HEK293 (cell line): ENCODE data around the gene TYRP1.

Experiments
- CTCF ChIA-PET: fragments of 350-600 bp; formaldehyde crosslinking; extraction: SDS; loops from one replicate; lab custom pipeline; 2021; ENCODE audit warnings: antibody characterized with exemption; lab: Yijun Ruan, JAX
- POLR2A ChIA-PET: fragments of 300-600 bp; formaldehyde crosslinking; extraction: SDS; loops from one replicate; lab custom pipeline; 2020; ENCODE audit warnings: antibody characterized with exemption, inconsistent platforms; lab: Yijun Ruan, JAX
- H3K27ac ChIP-seq: fragments of 200-500 bp; sonication (Bioruptor generic); 2 replicates; pipeline ENCODE4 v1.5.1; 2014; ENCODE audit warnings: low read depth, low read length, control low read depth, inconsistent platforms; ENCODE audit errors: extremely low read depth
- H3K36me3 ChIP-seq, 2 experiments: fragments of 200-500 bp in 1 of 2; sonication (Bioruptor generic) in 1 of 2; 1 replicate in 1 of 2; 2 replicates in 1 of 2; pipeline ENCODE4 v1.5.1; 2014 to 2017; ENCODE audit warnings: inconsistent platforms in 2 of 2, low read length in 2 of 2; ENCODE audit not compliant: control insufficient read depth in 2 of 2, insufficient read depth in 1 of 2
- H3K4me1 ChIP-seq: fragments of 200-500 bp; sonication (Bioruptor generic); 2 replicates; pipeline ENCODE4 v1.5.1; 2014; ENCODE audit warnings: mild to moderate bottlenecking, low read length, inconsistent platforms; ENCODE audit not compliant: control insufficient read depth, insufficient read depth
- H3K4me3 ChIP-seq: 2 replicates; pipeline ENCODE4 v1.5.1; 2011; ENCODE audit warnings: low read depth, mild to moderate bottlenecking, control low read depth, low read length, moderate library complexity
- H3K9me3 ChIP-seq: fragments of 200-500 bp; sonication (Bioruptor generic); 2 replicates; pipeline ENCODE4 v1.5.1; 2014; ENCODE audit warnings: low read depth, low read length, inconsistent platforms; ENCODE audit not compliant: control insufficient read depth, insufficient read depth
- KLF7 ChIP-seq: fragments of 450-650 bp; formaldehyde crosslinking; IDR thresholded peaks from 2 replicates; pipeline ENCODE4 v1.5.1; 2016; ENCODE audit warnings: missing biosample characterization, missing genetic modification characterization, borderline replicate concordance
- MZF1 ChIP-seq: fragments of 450-650 bp; formaldehyde crosslinking; IDR thresholded peaks from 2 replicates; pipeline ENCODE4 v1.5.1; 2017; ENCODE audit warnings: missing biosample characterization, missing genetic modification characterization, borderline replicate concordance
- REPIN1 ChIP-seq: fragments of 450-650 bp; formaldehyde crosslinking; IDR thresholded peaks from 2 replicates; pipeline ENCODE4 v1.5.1; 2017; ENCODE audit warnings: missing biosample characterization, missing genetic modification characterization, low read depth
- TRIM28 ChIP-seq: IDR thresholded peaks from 2 replicates; pipeline ENCODE4 v1.6.1; 2011; ENCODE audit warnings: low read length, control low read depth, borderline replicate concordance
- YY1 ChIP-seq: fragments of 450-650 bp; formaldehyde crosslinking; IDR thresholded peaks from 2 replicates; pipeline ENCODE4 v1.5.1; 2018; ENCODE audit warnings: missing biosample characterization, missing genetic modification characterization
- YY2 ChIP-seq: fragments of 450-650 bp; formaldehyde crosslinking; IDR thresholded peaks from 2 replicates; pipeline ENCODE4 v1.5.1; 2016; ENCODE audit warnings: missing biosample characterization, missing genetic modification characterization
- ZNF133 ChIP-seq: fragments of 450-650 bp; formaldehyde crosslinking; IDR thresholded peaks from 2 replicates; pipeline ENCODE4 v1.5.1; 2016; ENCODE audit warnings: missing biosample characterization, missing genetic modification characterization
- ZNF214 ChIP-seq: fragments of 450-650 bp; formaldehyde crosslinking; IDR thresholded peaks from 2 replicates; pipeline ENCODE4 v1.5.1; 2017; ENCODE audit warnings: missing biosample characterization, mild to moderate bottlenecking, missing genetic modification characterization, borderline replicate concordance
- ZNF423 ChIP-seq: fragments of 450-650 bp; formaldehyde crosslinking; IDR thresholded peaks from 2 replicates; pipeline ENCODE4 v1.5.1; 2016; ENCODE audit warnings: missing biosample characterization, missing genetic modification characterization
- ZNF473 ChIP-seq: fragments of 450-650 bp; formaldehyde crosslinking; IDR thresholded peaks from 2 replicates; pipeline ENCODE4 v1.5.1; 2017; ENCODE audit warnings: missing biosample characterization, missing genetic modification characterization
- ZNF510 ChIP-seq: fragments of 450-650 bp; formaldehyde crosslinking; IDR thresholded peaks from 2 replicates; pipeline ENCODE4 v1.5.1; 2018; ENCODE audit warnings: mild to moderate bottlenecking, missing genetic modification characterization, missing biosample characterization; ENCODE audit not compliant: insufficient replicate concordance
- ZNF585B ChIP-seq: fragments of 450-650 bp; formaldehyde crosslinking; IDR thresholded peaks from 2 replicates; pipeline ENCODE4 v1.5.1; 2016; ENCODE audit warnings: missing biosample characterization, missing genetic modification characterization
- ZNF777 ChIP-seq: fragments of 450-650 bp; formaldehyde crosslinking; IDR thresholded peaks from 2 replicates; pipeline ENCODE4 v1.5.1; 2017; ENCODE audit warnings: missing biosample characterization, missing genetic modification characterization, borderline replicate concordance
- ZNF792 ChIP-seq: fragments of 450-650 bp; formaldehyde crosslinking; IDR thresholded peaks from 2 replicates; pipeline ENCODE4 v1.5.1; 2016; ENCODE audit warnings: missing biosample characterization, missing genetic modification characterization
- TF ChIP-seq, protein P1 (sequence below): fragments of 450-650 bp; formaldehyde crosslinking; IDR thresholded peaks from 2 replicates; pipeline ENCODE4 v1.5.1; 2016; ENCODE audit warnings: missing biosample characterization, missing genetic modification characterization
- TF ChIP-seq, protein P2 (sequence below): fragments of 450-650 bp; formaldehyde crosslinking; IDR thresholded peaks from 2 replicates; pipeline ENCODE4 v1.5.1; 2016; ENCODE audit warnings: missing biosample characterization, missing genetic modification characterization
- TF ChIP-seq, protein P3 (sequence below): fragments of 450-650 bp; formaldehyde crosslinking; IDR thresholded peaks from 2 replicates; pipeline ENCODE4 v1.5.1; 2016; ENCODE audit warnings: missing biosample characterization, missing genetic modification characterization
- TF ChIP-seq, protein P4 (sequence below): fragments of 450-650 bp; formaldehyde crosslinking; conservative IDR thresholded peaks from 2 replicates; pipeline ENCODE4 v1.5.1; 2016; ENCODE audit warnings: low read depth, missing biosample characterization, missing genetic modification characterization

The TYRP1 gene

DNA sequence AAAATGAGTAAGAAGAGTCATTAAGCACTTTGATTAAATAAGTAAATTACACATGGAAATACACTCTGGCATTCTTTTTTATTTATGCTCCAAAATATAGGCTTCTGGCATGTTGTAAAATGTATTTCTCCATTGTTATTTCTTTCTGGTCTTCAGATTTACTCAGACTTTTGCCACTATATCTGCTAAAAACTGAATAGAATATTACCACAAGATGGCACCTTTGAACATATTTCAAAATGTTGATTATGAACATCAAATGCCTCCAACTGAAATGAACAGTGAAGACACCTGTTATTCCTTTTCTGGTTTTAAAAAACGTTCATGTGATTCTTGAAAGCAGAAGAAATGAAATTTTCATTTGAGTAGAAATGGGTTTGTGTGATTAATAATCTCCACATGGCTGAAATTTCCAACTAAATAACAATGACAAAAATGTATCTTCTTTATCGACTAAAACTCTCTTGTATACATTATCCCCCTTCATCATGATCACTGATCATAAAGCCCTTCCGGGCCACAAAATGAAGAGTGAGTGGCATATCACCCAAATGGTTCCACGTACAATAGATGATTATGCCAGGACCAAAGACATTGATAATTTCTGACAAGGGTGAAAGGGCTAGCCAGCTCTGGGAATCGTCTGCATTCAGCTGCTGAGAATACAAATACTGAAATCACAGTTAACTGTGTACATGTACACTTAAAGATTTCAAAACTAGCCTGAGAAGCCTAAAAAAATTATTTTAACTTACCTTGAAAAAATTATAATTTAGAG, 23.8 kb downstream of the TYRP1 start:
- H3K9me3 ChIP-seq = no peaks in the 10 kb centered on the region
- POLR2A ChIA-PET = no interaction called here
- TF ChIP-seq YY1 (tag by site-specific recombination) (no peak), YY2 (tag by site-specific recombination) (no peak), ZNF510 (tag by site-specific recombination) (no peak)
- TF ChIP-seq, protein P1, sequence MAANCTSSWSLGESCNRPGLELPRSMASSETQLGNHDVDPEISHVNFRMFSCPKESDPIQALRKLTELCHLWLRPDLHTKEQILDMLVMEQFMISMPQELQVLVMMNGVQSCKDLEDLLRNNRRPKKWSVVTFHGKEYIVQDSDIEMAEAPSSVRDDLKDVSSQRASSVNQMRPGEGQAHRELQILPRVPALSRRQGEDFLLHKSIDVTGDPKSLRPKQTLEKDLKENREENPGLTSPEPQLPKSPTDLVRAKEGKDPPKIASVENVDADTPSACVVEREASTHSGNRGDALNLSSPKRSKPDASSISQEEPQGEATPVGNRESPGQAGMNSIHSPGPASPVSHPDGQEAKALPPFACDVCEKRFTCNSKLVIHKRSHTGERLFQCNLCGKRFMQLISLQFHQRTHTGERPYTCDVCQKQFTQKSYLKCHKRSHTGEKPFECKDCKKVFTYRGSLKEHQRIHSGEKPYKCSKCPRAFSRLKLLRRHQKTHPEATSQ (tag by site-specific recombination) = no peak
- TF ChIP-seq, protein P2, sequence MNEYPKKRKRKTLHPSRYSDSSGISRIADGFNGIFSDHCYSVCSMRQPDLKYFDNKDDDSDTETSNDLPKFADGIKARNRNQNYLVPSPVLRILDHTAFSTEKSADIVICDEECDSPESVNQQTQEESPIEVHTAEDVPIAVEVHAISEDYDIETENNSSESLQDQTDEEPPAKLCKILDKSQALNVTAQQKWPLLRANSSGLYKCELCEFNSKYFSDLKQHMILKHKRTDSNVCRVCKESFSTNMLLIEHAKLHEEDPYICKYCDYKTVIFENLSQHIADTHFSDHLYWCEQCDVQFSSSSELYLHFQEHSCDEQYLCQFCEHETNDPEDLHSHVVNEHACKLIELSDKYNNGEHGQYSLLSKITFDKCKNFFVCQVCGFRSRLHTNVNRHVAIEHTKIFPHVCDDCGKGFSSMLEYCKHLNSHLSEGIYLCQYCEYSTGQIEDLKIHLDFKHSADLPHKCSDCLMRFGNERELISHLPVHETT = no peak
- H3K27ac ChIP-seq = no peak overlapping the region
- no peak overlapping the region for H3K4me3 ChIP-seq
- no peaks in the 10 kb centered on the region for H3K36me3 ChIP-seq
- H3K4me1 ChIP-seq = no peaks in the 10 kb centered on the region
- CTCF ChIA-PET = interaction anchor here (3.5 kb wide), 1 partner anchor 168 kb away, joined by 26 read pairs; no protein-coding TSS in a partner anchor

DNA sequence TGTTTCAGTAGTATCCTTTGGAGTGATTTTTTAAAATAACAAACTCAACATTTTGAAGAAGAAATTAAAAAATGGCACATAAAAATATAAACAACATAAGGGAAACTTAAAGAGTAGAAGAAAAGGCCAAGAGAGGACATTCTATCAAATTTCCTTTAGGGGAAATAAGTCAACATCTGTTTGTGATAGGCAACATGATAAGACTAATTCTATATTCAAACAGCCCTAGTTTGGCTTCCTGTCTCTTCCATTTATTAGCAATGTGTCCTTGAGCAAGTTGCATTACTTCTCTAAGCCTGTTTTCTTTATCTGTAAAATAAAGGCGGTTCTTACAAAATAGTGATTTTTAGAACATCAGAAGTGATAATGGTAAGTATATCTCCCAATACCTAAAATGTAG, 24.7 kb downstream of the TYRP1 start:
- no peaks in the 10 kb centered on the region for H3K4me1 ChIP-seq
- CTCF ChIA-PET = interaction anchor here (0.6 to 3.5 kb wide), 10 partner anchors 12 to 550 kb away, joined by 3 to 26 read pairs (median 4); no protein-coding TSS in a partner anchor
- POLR2A ChIA-PET = no interaction called here
- H3K36me3 ChIP-seq = no peaks in the 10 kb centered on the region
- no peak overlapping the region for H3K4me3 ChIP-seq
- no peak overlapping the region for H3K27ac ChIP-seq
- no peak for TF ChIP-seq ZNF792
- no peak for TF ChIP-seq TRIM28
- TF ChIP-seq ZNF423 = no peak
- TF ChIP-seq ZNF777 (tag by site-specific recombination) = no peak
- TF ChIP-seq ZNF473 (tag by site-specific recombination) = no peak
- TF ChIP-seq, protein P3, sequence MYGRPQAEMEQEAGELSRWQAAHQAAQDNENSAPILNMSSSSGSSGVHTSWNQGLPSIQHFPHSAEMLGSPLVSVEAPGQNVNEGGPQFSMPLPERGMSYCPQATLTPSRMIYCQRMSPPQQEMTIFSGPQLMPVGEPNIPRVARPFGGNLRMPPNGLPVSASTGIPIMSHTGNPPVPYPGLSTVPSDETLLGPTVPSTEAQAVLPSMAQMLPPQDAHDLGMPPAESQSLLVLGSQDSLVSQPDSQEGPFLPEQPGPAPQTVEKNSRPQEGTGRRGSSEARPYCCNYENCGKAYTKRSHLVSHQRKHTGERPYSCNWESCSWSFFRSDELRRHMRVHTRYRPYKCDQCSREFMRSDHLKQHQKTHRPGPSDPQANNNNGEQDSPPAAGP (tag by site-specific recombination) = no peak
- no peak for TF ChIP-seq ZNF133
- TF ChIP-seq REPIN1 (tag by site-specific recombination) = no peak
- no peak for TF ChIP-seq ZNF214
- no peak for TF ChIP-seq KLF7 (tag by site-specific recombination)
- TF ChIP-seq ZNF585B (tag by site-specific recombination) = no peak
- TF ChIP-seq, protein P4, sequence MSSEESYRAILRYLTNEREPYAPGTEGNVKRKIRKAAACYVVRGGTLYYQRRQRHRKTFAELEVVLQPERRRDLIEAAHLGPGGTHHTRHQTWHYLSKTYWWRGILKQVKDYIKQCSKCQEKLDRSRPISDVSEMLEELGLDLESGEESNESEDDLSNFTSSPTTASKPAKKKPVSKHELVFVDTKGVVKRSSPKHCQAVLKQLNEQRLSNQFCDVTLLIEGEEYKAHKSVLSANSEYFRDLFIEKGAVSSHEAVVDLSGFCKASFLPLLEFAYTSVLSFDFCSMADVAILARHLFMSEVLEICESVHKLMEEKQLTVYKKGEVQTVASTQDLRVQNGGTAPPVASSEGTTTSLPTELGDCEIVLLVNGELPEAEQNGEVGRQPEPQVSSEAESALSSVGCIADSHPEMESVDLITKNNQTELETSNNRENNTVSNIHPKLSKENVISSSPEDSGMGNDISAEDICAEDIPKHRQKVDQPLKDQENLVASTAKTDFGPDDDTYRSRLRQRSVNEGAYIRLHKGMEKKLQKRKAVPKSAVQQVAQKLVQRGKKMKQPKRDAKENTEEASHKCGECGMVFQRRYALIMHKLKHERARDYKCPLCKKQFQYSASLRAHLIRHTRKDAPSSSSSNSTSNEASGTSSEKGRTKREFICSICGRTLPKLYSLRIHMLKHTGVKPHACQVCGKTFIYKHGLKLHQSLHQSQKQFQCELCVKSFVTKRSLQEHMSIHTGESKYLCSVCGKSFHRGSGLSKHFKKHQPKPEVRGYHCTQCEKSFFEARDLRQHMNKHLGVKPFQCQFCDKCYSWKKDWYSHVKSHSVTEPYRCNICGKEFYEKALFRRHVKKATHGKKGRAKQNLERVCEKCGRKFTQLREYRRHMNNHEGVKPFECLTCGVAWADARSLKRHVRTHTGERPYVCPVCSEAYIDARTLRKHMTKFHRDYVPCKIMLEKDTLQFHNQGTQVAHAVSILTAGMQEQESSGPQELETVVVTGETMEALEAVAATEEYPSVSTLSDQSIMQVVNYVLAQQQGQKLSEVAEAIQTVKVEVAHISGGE (tag by site-specific recombination) = no peak
- no peak for TF ChIP-seq MZF1
- TF ChIP-seq, all 188 proteins: peak for 0
- H3K9me3 ChIP-seq = no peaks in the 10 kb centered on the region
